ENCODE measurements around the gene ERP27. TPM values are rescaled to one million over a fixed set of nuclear protein-coding genes. Genes with fewer than 3 reads are reported as not detected.

ERP27 gene
- total RNA-seq, 1 donor from 2014 or later: 12.4 TPM

GRCh38 chr12:14937014-14937413 is 1.3 kb downstream of the ERP27 start:
- no peak for TF ChIP-seq CTCF (conservative IDR thresholded peaks at IDR 0.05)
- no peaks in the 10 kb centered on the region for H3K27me3 Mint-ChIP-seq
- peaks cover 20% of the 10 kb centered on the region for H3K9me3 Mint-ChIP-seq
- H3K27ac Mint-ChIP-seq: no peak overlapping the region
- no peak for DNase-seq (ENCODE audit: extremely low spot score, unreplicated experiment)
- peaks cover 12% of the 10 kb centered on the region for H3K4me1 Mint-ChIP-seq (ENCODE audit: unreplicated experiment)
- H3K4me3 Mint-ChIP-seq: no peak overlapping the region
- peaks cover 30% of the 10 kb centered on the region for H3K36me3 Mint-ChIP-seq

GRCh38 chr12:14936224-14936861 is 2.0 kb downstream of the ERP27 start:
- peaks cover 15% of the 10 kb centered on the region for H3K4me1 Mint-ChIP-seq (ENCODE audit: unreplicated experiment)
- H3K9me3 Mint-ChIP-seq: peaks cover 17% of the 10 kb centered on the region
- no peak overlapping the region for H3K4me3 Mint-ChIP-seq
- H3K27me3 Mint-ChIP-seq: no peaks in the 10 kb centered on the region
- H3K27ac Mint-ChIP-seq: no peak overlapping the region
- H3K36me3 Mint-ChIP-seq: peaks cover 27% of the 10 kb centered on the region
- DNase-seq (ENCODE audit: extremely low spot score, unreplicated experiment): no peak
- no peak for TF ChIP-seq CTCF (conservative IDR thresholded peaks at IDR 0.05)

DNA sequence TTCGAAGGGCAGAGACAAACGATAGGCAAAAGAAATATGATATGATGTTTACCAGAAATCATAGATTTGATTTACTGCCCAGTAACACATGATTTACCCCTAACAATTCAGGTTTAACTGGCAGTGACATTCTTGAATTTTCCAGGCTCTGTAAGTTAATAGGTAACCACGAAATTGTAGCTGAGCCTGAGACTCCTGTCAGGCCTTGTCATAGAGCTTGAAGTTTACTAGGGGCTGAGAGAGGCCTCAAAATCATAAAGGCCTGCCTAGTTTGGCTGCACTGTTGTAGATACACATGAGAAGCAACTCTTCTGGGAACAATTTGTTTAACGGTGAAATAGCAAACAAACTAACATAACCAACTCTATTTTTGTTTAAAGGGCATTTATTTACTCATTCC is 3.3 kb downstream of the ERP27 start:
- Mint-ChIP-seq H3K4me1 (ENCODE audit: unreplicated experiment) (peaks cover 15% of the 10 kb centered on the region), H3K4me3 (peak overlapping the region; percentile 37), H3K27me3 (no peaks in the 10 kb centered on the region), H3K9me3 (peaks cover 15% of the 10 kb centered on the region), H3K36me3 (peaks cover 20% of the 10 kb centered on the region), H3K27ac (peak overlapping the region; percentile 91)
- no peak for DNase-seq (ENCODE audit: extremely low spot score, unreplicated experiment)
- no peak for TF ChIP-seq CTCF (conservative IDR thresholded peaks at IDR 0.05)

DNA sequence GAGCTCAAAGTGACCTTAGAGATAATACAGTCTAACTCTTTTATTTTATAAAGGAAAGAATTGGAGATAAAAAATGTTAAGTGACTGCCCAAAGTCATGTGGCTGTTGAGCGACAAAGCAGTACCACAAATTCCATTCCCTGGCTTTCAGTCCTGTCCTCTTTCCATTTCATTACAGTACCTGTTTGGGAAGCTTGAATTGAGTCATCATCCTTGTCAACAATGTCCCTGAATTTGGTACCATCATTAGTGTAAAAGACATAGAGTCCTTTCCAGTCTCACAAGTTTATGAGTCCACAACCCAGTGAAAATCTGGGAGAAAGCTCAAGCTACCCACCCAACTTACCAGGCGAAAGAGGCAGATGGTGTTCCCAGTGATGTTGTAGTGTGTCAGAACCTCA is 3.8 kb downstream of the ERP27 start:
- no peak for TF ChIP-seq CTCF (conservative IDR thresholded peaks at IDR 0.05)
- no peak for DNase-seq (ENCODE audit: extremely low spot score, unreplicated experiment)
- Mint-ChIP-seq H3K27ac (peak overlapping the region; percentile 91), H3K36me3 (peaks cover 20% of the 10 kb centered on the region), H3K27me3 (no peaks in the 10 kb centered on the region), H3K4me1 (ENCODE audit: unreplicated experiment) (peaks cover 15% of the 10 kb centered on the region), H3K4me3 (peak overlapping the region; percentile 19), H3K9me3 (peaks cover 10% of the 10 kb centered on the region)

GRCh38 chr12:14931791-14932560 is 6.4 kb downstream of the ERP27 start:
- Mint-ChIP-seq H3K4me3 (peak overlapping the region; percentile 7), H3K36me3 (peaks cover 27% of the 10 kb centered on the region), H3K4me1 (ENCODE audit: unreplicated experiment) (peaks cover 16% of the 10 kb centered on the region), H3K9me3 (peaks cover 3% of the 10 kb centered on the region), H3K27me3 (no peaks in the 10 kb centered on the region), H3K27ac (peak overlapping the region; percentile 40)
- TF ChIP-seq CTCF (conservative IDR thresholded peaks at IDR 0.05): no peak
- no peak for DNase-seq (ENCODE audit: extremely low spot score, unreplicated experiment)

All from type B pancreatic cell (in vitro differentiated cells).